ENCODE data around the gene TMPRSS2.
"Not testable (repeated sequence)": the region's sequence is repeated elsewhere in the genome, so short reads cannot be mapped to it uniquely, and the experiment has no call there.

Gene TMPRSS2

DNA sequence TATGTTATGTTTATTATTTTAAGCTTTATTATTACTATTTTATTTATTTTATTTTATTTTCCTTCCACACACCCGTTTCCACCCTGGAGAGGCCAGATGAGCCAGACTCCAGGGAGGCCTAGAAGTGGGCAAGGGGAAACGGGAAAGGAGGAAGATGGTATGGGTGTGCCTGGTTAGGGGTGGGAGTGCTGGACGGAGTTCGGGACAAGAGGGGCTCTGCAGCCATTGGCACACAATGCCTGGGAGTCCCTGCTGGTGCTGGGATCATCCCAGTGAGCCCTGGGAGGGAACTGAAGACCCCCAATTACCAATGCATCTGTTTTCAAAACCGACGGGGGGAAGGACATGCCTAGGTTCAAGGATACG, 82.4 kb downstream of the TMPRSS2 start:
- no peak for DNase-seq

DNA sequence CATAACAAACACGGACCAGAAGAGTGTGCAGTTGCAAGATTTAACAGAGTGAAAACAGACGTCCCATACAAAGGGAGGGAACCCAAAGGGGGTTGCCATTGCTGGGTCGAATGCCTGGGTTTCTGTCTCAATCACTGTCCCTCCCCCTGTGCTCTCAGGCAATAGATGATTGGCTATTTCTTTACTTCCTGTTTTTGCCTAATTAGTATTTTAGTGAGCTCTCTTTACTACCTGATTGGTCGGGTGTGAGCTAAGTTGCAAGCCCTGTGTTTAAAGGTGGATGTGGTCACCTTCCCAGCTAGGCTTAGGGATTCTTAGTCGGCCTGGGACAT, 84.7 kb downstream of the TMPRSS2 start:
- DNase-seq: not testable (repeated sequence)

GRCh38 chr21:41422546-41423304, 85.2 kb downstream of the TMPRSS2 start:
- DNase-seq: no peak

DNA sequence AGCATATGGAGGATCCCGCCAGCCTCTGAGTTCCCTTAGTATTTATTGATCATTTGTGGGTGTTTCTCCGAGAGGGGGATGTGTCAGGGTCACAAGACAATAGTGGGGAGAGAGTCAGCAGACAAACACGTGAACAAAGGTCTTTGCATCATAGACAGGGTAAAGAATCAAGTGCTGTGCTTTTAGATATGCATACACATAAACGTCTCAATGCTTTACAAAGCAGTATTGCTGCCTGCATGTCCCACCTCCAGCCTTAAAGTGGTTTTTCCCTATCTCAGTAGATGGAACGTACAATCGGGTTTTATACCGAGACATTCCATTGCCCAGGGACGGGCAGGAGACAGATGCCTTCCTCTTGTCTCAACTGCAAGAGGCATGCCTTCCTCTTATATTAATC, 87.0 kb downstream of the TMPRSS2 start:
- DNase-seq: not testable (repeated sequence)

- DNase-seq: peak; percentile 49
Measured at GRCh38 chr21:41419921-41420862, 87.8 kb downstream of the TMPRSS2 start.

DNA sequence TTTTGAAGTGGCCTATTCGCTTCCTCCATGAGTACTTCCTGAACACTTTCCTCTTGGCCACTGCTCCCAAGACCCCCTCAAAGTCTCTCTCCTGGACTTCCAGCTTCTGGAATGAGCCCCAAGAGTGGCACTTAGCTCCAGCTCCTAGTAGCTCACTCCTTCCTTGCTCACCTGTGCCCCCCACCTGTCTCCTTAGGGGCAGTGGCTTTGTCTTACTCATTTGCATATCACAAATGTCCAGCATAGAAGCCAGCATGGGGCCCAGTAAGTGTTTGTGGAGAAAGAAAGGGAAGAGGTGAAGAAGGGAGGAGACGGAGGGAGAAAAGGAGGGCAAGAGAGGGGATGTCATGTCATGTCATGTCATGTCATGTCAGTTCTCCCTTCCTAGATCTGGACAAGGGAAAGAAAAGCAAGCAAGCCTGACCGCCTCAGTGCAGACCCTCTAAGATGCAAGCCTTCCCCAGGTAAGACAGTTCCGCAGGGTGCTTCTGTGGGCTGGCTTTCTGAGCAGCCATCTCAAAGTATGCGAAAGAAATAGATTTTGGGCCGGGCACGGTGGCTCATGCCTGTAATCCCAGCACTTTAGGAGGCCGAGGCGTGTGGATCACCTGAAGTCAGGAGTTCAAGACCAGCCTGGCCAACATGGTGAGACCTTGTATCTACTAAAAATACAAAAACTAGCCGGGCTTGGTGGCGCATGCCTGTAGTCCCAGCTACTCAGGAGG, 88.8 kb downstream of the TMPRSS2 start:
- no peak for DNase-seq

DNA sequence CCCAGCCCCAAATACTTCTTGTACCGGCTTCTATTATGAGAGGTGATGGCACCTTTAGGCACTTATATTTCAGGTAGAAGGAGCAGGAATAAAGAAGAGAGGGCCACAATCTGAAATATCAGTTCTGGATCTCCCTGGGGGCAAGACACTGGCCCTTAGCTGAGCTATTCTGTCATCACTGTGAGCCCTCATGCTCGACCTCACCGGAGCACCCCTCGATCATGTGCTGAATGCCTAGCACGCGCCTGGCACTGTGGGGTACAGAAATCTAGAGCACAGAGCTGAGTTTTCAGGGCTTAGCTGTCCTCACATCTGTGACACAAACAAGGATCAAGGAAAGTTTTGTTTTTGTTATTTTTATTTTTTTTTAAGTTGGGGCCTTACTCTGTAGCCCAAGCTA, 89.6 kb downstream of the TMPRSS2 start:
- DNase-seq: no peak

- DNase-seq: not testable (repeated sequence)
Measured at GRCh38 chr21:41417505-41417904, 90.5 kb downstream of the TMPRSS2 start.
